ENCODE data around the gene PLEKHA6.

The PLEKHA6 gene

DNA sequence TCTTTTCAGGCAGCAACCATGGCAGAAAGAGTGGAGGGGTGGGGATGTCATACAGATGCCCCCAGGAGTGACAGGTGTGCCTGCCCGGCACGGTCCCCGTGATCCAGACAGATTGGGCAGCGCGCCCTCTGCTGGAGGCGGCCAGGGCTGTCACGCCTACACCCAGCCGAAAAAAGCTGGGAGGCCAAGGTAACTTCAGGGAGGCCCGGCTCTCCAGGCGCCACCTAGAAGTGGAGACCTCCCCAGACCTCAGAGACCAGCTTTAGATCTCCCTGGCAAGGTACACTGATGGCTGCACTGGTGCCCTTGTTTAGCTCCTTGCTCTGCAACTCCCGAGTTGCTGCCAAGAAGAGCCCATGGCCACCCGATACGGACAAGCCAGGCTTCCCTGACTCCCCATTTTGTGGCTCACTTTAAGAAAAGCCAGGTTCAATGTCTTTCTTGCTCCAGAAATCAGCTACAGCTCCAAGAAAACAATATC lies 152.6 kb downstream of the PLEKHA6 start:
- no peak overlapping the region for H3K4me3 ChIP-seq

DNA sequence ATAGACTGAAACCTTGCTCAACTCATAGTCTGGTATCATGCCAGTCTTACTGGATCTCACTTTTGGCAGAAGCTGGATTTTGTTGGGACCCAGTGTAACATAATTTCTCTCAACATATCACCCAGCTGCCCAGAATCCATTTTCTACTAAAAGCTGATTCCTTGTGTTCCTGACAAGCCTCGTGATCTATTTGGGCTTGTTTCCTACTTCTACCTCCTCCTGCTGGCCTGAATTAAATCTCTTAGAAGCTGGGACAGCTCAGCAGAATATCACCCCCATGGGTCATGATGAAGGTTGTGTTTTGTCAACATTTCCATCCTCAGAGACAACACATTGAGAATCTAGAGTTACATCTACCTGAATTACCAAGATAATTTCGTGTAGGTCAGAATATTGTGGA lies 153.6 kb downstream of the PLEKHA6 start:
- Histone ChIP-seq H3K4me3 (no peak overlapping the region), H3K27ac (no peak overlapping the region)

More for the DNA sequence above, 152.6 kb downstream of the PLEKHA6 start:
- no peak overlapping the region for H3K27ac ChIP-seq

DNA sequence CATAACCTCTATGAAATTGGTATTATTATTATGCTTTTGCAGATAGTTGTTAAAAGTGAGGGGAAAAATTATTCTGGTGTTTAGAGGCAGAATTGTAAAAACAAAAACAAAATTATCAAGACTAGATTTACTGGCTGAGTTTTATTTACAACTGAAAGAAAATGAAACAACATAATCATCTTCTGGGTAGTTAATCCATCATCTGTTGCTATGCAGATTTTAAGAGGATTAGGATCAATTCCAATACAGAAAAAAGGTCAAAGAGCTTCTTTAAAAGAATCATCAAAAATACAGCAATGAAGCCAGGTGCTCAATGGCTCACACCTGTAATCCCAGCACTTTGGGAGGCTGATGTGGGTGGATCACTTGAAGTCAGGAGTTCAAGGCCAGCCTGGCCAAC lies 154.2 kb downstream of the PLEKHA6 start:
- H3K27ac ChIP-seq = no peak overlapping the region

DNA sequence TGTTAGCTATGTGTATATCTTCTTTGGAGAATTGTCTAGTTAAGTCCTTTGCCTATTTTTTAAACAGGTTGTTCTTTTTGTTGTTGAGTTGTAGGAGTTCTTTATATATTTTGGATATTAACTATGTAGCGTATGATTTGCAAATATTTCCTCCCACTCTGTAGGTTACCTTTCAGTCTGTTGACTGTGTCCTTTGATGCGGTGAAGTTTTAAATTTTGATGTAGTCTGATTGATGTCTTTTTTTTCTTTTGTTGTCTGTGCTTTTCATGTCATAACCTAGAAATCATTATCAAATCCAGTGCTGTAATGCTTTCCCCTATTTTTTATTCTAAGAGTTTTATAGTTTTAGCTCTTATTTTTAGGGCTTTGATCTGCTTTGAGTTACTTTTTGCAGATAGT lies 154.8 kb downstream of the PLEKHA6 start:
- no peak overlapping the region for H3K27ac ChIP-seq
- H3K4me3 ChIP-seq = no peak overlapping the region

More for the DNA sequence above, 154.2 kb downstream of the PLEKHA6 start:
- H3K4me3 ChIP-seq = no peak overlapping the region

DNA sequence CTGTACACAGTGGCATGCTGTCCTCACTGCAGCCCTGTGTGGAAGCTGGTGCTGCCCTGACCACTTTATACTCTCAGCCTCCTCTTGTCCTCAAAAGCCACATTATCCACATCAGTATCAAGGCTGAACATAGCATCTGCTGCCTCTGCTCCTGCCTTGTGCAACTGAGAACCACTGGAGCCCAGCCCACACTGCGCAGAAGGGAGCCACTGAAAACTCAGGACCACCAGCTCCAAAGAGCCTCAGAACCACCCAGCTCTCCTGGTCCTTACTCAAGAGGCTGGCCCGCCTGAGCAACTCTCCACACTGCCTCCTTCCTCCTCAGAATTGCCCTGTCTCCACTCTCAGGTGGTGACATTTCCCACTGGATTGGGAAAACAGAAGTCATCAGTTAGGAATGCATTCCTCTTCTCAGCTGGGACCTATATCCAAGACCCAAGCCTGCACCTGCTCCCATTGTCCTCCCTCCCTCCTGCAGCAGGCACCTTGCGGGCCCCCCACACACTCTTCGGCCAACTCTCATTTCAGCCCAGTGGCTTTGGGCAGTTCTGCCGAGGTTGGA lies 156.4 kb downstream of the PLEKHA6 start:
- Histone ChIP-seq H3K27ac (no peak overlapping the region), H3K4me3 (no peak overlapping the region)

DNA sequence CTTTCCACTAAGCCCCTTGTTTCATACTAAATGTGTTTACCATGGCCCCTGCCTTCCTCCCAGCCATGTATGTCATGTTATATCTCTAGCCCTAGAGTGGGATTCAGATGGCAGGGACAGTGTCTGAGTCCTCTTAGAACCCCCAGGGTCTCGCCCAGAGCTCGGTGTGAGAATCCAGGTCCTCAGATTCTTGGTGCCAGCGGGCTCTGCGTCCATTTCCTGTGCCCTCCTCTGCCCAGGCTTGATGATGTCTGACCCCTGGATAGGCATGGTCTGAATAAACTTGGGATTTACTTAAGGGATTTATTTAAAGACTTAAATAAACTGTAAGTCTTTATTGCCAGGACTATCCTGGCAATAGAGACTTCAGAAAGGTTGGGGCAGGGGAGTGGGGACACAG lies 157.2 kb downstream of the PLEKHA6 start:
- Histone ChIP-seq H3K4me3 (no peak overlapping the region), H3K27ac (no peak overlapping the region)

DNA sequence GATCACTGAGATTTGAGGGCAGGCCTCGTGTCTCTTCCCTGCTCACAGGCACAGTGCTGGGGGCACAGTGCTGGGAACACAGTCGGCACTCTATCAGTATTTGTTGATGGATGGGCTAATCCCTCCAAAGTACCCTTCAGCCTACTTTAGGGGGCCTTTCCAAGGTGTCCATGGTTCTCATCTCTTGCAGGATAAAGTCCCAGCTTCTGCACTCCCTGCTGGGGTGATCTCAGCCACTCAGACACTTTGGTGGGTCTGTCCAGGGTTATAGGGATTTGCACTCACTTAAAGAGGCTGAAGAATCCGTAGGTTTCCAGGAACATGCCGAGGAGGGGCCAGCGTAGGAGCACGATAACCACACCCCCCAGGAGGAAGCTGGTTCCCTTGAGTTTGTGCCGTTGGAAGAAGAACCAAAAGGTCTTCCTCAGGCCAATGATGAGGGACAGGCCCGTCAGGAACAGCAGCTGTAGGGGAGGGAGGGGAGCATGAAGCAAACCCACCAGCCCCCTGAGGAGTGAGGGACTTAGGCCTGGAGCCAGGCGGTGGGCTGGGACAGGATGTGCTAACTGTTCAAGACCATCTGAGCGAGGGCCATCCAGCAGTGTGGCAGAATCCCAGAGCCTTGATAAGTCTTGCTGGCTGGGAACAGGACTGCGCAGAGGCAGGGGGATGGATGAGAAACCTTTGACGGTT lies 158.2 kb downstream of the PLEKHA6 start:
- H3K27ac ChIP-seq = no peak overlapping the region
- no peak overlapping the region for H3K4me3 ChIP-seq

DNA sequence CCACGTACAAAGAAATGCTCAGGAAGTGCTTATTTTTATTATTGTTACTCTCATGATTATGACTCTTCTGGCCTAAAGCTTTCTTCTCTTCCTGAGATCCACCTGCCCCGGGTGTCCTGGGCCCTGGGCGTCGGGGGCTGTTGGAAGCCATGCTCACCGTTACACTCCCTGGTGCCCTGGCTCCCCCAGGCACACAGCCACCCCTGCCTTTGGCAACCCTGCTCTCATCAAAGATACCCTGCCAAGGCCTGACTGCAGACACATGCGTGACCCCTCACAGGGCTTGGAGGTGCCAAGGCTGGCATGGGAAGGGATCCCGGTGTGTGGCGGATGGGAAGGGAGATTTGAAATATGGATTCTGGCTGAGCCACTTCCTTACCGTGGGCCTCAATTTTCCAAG lies 160.2 kb downstream of the PLEKHA6 start:
- H3K27ac ChIP-seq = no peak overlapping the region
- no peak overlapping the region for H3K4me3 ChIP-seq

DNA sequence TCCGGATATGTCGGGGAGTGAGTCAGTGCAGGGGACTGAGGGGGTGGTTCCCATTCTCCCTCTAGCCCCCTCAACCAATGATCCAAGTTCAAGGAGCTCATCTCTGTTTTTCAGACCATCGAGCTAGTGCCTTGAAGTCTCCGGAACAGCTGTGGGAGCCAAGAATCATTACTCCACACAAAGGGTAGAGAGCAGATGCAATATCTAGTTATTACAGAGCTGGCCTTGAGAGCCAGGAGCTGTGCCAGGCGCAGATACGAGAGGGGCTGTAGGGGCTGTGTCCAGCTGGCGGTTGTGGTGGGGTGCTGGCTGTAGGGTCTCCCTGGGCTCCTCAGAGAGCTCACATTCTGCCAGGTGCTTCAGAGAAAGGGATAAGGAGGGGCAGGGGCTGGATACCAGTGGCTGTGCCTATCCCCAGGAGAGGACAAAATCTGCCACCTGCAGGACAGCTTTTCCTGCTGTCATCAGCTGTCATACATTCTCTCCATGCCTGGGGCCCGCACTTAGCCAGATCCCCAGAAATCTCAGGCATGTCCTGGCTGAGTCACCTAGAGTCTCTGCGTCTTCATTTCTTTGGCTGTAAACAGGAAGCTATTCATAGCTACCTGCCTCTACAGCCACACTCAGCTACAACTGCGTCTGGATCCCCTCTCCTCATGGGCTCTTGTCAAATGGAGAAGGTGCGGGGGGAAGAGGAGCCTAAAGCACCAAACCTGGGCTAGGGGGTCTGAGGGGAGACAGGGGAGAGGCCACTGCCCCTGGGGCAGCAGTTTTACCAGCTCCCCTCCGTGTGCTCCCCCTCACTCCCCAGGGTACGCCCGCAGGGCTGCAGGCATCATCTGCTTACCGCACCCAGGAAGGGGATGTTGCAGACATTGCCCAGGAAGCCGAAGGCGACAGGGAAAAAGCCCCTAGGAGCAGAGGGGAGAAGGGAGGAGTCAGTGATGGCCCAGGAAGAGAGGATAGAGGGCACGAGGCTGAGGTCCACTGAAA lies 161.1 kb downstream of the PLEKHA6 start:
- Histone ChIP-seq H3K27ac (no peak overlapping the region), H3K4me3 (no peak overlapping the region)

DNA sequence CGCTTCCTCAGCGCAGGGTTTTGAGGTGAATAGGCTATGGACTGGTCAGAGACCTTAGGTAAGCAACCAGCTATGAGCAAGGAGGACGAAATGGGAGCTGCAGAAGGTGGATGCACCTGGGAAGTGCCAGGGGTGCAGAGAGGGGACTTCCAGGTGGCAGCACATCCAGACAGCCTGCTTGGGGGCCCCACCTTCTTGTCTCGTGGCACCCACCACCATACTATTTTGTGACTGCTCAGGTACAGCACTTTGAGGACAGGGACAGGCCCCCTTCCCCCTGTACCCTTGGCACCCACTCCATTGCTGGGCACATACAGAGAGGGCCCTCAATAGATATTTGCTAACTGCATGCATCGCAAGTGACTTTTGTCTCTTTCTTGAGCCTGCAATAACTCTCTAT lies 162.7 kb downstream of the PLEKHA6 start:
- Histone ChIP-seq H3K4me3 (no peak overlapping the region), H3K27ac (no peak overlapping the region)

DNA sequence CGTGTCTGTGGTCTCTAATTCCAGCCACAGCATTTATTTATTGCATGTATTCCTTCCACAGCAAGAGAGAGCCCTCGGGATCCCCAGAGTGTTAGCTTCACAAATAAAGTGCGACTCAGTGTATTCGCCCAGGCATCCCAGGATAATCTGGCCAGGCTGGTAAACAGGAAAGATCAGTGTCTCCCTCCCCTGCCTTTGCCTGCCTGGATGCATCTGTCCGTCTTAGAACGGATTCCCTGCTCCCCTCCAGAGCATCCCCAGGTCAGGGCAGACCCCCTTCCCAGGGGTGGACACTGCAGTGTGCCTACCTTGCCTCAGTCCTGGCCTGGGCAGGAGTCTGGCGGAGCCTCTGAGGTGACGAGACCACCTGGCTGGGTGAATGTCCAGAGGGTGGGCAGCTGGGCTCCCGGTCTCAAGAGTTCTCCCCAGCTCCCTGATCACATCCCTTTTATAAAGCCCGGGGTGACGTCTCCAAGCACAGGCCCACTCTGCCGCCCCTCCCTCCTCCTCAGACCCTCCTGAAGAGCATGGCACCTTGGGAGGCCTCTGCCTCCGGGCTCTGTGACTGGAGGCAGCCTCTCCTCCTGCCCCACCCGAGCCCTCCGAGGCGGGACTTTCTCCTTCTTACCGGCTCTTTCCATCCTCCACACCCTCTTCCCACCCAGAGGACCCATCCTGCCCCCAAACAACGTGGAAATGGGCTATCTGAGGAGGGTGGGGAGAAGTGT lies 163.5 kb downstream of the PLEKHA6 start, which contains the start of gene KISS1:
Gene KISS1, minus strand, starts transcription at position 424 of the 728 bp plus-strand sequence. CDS start 3,615 bp downstream, outside the sequence.
- peak within 1 kb of the TSS in 1 of 21 experiments; percentile 25 for H3K27ac ChIP-seq
- no peak within 1 kb of the TSS for H3K4me3 ChIP-seq

DNA sequence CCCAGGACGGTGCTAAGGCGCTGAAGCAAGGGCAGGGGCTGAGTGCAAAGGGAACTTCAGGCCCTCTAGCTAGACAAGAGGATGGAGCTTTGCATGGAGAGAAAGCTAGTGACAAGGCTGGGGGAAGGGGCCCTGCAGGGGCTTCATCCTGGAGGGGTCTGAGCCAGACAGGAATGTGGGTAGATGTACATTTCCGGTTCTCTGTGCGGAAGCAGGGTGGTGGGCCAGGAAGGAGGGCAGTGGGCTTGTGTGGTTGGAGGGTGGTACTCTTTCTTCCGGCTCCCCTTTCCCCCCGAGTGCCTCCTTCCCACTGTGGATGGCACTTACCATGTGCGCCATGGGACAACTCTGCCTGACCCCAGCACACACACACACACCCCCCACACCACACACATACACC lies 165.0 kb downstream of the PLEKHA6 start:
- no peak overlapping the region for H3K4me3 ChIP-seq
- no peak overlapping the region for H3K27ac ChIP-seq

DNA sequence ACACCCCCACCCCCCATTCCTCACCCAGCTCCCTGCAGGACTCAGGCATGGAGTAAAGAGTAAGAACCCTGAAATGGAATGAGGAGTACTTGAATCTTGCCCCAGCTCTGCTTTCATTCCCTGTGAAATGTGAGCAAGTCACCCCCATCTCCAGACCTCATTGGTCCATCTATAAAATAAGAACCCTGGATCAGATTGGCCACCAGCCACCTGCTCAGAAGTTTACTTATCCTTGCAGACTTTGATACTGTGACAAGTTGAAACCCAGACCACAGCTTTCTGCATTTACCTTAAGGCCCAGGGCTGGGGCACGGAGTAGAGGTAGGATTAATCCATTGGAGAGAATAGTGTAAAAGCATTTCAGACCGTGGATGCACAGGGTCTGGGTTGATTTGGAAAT lies 165.6 kb downstream of the PLEKHA6 start:
- H3K27ac ChIP-seq = no peak overlapping the region

DNA sequence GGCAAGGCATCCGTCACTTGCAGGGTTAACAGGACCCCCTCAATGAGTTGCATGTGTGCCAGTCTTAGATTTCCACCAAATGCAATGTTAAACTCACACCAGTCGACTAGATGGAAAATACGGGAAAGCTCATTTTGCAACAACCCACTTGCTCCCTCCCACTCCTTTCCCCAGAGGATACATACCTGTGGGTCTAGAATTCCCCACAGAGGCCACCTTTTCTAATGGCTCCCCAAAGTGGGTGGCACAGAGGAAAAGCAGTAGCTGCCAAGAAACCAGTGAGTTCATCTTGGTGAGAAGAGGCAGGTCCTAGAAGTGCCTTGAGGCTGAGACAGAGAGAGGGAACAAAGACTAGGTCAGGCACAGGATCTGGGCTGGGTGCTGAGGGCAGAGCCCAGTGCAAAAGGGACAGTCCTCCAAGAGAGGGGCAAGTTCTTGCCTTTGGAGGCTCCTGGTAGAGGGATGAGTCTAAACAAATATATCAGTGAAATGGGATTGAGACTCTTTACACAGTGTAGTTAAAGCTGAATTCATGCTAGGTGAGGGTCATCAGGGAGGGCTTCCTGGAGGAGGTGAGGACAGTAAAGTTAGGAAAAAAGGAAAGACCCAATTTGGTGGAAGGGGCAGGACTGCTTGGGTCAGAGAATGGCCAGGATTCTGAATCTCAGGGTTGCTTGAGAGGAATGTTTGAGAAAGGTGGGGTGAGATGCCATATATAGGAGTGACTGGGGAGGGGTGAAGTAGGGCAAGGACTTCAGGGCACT lies 167.0 kb downstream of the PLEKHA6 start:
- H3K4me3 ChIP-seq = no peak overlapping the region
- H3K27ac ChIP-seq = no peak overlapping the region

More for the DNA sequence above, 165.6 kb downstream of the PLEKHA6 start:
- no peak overlapping the region for H3K4me3 ChIP-seq

DNA sequence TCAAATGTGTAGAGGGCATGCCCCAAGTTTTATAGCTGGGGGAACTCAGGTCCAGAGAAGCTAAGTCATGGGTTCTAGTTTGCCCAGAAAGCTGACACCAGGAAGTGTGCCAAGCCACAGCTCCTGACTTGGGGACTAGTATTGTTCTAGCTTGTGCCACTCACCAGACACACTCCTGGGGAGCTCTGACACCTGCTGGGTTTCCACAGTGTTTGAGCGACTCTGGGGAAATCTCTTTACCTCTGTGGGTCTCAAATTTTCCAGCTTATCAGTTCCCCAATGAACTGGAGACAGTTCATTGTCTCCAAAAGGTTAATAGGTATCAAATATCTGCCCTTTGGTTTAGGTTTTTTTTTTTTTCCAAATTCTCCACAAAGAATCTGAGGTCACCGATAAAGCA lies 167.7 kb downstream of the PLEKHA6 start:
- peak overlapping the region in 1 of 21 experiments; percentile 26 for H3K27ac ChIP-seq
- H3K4me3 ChIP-seq = no peak overlapping the region

DNA sequence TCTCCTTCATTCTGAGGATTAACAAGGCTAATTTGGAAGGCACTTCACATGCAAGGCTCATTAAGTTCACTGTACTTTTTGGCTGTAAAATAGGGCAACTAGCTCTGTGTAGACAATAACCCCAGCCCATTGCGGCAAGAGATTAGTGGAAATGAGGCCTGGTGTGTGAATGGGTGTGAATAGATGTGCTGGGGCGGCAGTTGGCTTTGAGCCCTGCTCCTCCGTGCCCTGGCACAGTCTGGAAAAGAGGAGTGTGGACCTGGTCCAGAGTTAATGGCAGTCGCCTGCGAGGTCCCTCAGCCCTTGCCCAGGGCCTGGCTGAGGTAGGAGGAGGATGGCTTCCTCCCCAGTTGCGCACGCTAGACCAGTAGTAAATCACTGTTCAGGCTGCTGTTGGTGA lies 168.3 kb downstream of the PLEKHA6 start:
- H3K4me3 ChIP-seq = no peak overlapping the region
- H3K27ac ChIP-seq = peak overlapping the region in 1 of 21 experiments; percentile 26

DNA sequence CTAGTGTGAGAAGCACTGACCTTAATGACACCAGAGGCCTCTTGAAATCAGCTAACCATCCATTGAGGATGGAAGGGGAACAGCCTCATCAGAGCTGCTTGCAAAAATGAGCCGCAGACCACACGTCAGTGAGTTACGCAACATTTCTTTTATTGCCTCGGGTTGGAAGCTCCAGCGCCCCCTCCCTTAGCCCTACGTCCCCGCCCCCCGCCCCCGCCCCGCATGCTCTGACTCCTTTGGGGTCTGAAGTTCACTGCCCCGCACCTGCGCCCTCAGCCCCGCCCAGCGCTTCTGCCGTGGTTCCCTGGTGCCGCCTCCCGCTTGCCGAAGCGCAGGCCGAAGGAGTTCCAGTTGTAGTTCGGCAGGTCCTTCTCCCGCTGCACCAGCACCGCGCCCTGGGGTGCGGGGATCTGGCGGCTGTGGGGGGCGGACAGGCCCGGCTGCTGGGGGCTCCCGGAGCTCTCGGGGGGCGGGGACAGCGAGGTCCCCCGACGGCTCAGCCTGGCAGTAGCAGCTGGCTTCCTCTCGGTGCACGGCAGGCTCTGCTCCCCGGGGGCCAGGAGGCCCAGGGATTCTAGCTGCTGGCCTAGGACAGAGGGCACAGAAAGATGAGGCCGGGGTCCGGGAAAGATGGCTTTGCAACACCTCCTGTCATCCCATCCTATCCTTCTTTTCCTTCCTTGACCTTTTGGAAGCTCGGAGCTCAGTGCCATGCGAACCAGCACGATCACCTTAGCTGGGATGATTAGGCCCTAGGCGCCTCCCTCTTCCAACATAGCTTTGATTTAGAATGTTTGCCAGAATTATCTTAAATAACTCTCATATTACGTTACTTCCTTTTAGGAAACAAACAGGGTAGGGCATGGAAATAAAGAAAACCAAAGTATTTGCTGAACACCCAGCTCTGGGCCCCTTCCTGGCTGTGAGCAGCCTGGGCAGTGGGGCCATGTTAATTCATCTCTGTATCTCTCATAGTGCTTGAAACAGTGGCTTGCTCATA lies 169.2 kb downstream of the PLEKHA6 start:
- Histone ChIP-seq H3K4me3 (peak overlapping the region in 1 of 7 experiments; percentile 28), H3K27ac (peak overlapping the region in 2 of 21 experiments; percentile 58 to 66)

Measured in skin epidermis (tissue), 12 donors.